Cardiac muscle cell (in vitro differentiated cells and primary cell): Measurements from ENCODE around the gene HYAL4. TPM values are rescaled to one million over a fixed set of nuclear protein-coding genes. Genes with fewer than 3 reads are reported as not detected.

Experiments
- DNase-seq, 2 donors: peaks; one replicate each; pipeline versions ENCODE4 v3.0.0 to v3.0.0-alpha.2; 2010 to 2017; ENCODE audit warnings: low read depth in 1 of 2, low spot score in 1 of 2
- H3K27ac ChIP-seq: fragments of 200-600 bp; sonication (generic); 2 replicates; pipeline ENCODE4 v1.5.1; 2016
- H3K27me3 ChIP-seq: fragments of 200-600 bp; sonication (generic); 2 replicates; pipeline ENCODE4 v1.6.0; 2016; ENCODE audit warnings: control low read depth
- H3K36me3 ChIP-seq: fragments of 200-600 bp; sonication (generic); 2 replicates; pipeline ENCODE4 v1.5.1; 2016; ENCODE audit warnings: control low read depth
- H3K4me1 ChIP-seq: fragments of 200-600 bp; sonication (generic); 2 replicates; pipeline ENCODE4 v1.8.1; 2017; ENCODE audit warnings: low read depth, mild to moderate bottlenecking, mixed run types
- H3K4me3 ChIP-seq: fragments of 200-600 bp; sonication (generic); 2 replicates; pipeline ENCODE4 v1.5.1; 2016; ENCODE audit warnings: mild to moderate bottlenecking
- H3K9me3 ChIP-seq: fragments of 200-600 bp; sonication (generic); 2 replicates; pipeline ENCODE4 v1.5.1; 2017; ENCODE audit warnings: low read depth, mild to moderate bottlenecking, control low read depth
- CTCF ChIP-seq: IDR thresholded peaks from 2 replicates; pipeline ENCODE4 v1.5.1; 2012; ENCODE audit warnings: low read depth, mild to moderate bottlenecking, low read length
- polyA plus RNA-seq: library from polyadenylated mRNA; unstranded; fragments of >200 nt; fragmentation: Nextera tagmentation; extraction: Ambion mirVana; gene quantifications from 2 replicates; pipeline ENCODE4 v1.2.1, GENCODE V29; 2016
- total RNA-seq: library from RNA; depleted of rRNA; stranded (reverse); fragments of >200 nt; gene quantifications from 2 replicates; pipeline ENCODE4 v1.2.3, GENCODE V29; 2016

Gene HYAL4
- total and polyA plus RNA-seq, 2 experiments from 2014 or later = not detected

- Histone ChIP-seq H3K4me1 (no peaks in the 10 kb centered on the region), H3K27ac (no peak overlapping the region), H3K27me3 (no peaks in the 10 kb centered on the region), H3K4me3 (no peak overlapping the region), H3K9me3 (no peaks in the 10 kb centered on the region), H3K36me3 (no peaks in the 10 kb centered on the region)
- no peak for TF ChIP-seq CTCF
- no peak for DNase-seq
These were observed 24.1 kb upstream of the HYAL4 start for GRCh38 chr7:123820864-123821263.

- Histone ChIP-seq H3K4me3 (no peak overlapping the region), H3K4me1 (no peaks in the 10 kb centered on the region), H3K27me3 (no peaks in the 10 kb centered on the region), H3K36me3 (no peaks in the 10 kb centered on the region), H3K27ac (no peak overlapping the region), H3K9me3 (no peaks in the 10 kb centered on the region)
- TF ChIP-seq CTCF = no peak
- DNase-seq = no peak
These were observed 23.6 kb upstream of the HYAL4 start for GRCh38 chr7:123821320-123821719.

- H3K4me3 ChIP-seq = no peak overlapping the region
- H3K27ac ChIP-seq = no peak overlapping the region
- H3K4me1 ChIP-seq = no peaks in the 10 kb centered on the region
- H3K36me3 ChIP-seq = no peaks in the 10 kb centered on the region
- no peak for TF ChIP-seq CTCF
- no peak for DNase-seq
- no peaks in the 10 kb centered on the region for H3K27me3 ChIP-seq
- H3K9me3 ChIP-seq = no peaks in the 10 kb centered on the region
These were observed 20.8 kb upstream of the HYAL4 start for GRCh38 chr7:123823898-123824753.

GRCh38 chr7:123824754-123825067, 20.3 kb upstream of the HYAL4 start:
- H3K9me3 ChIP-seq = no peaks in the 10 kb centered on the region
- no peak overlapping the region for H3K27ac ChIP-seq
- H3K36me3 ChIP-seq = no peaks in the 10 kb centered on the region
- no peaks in the 10 kb centered on the region for H3K4me1 ChIP-seq
- no peaks in the 10 kb centered on the region for H3K27me3 ChIP-seq
- TF ChIP-seq CTCF = no peak
- DNase-seq = no peak
- no peak overlapping the region for H3K4me3 ChIP-seq

GRCh38 chr7:123828805-123829204, 16.2 kb upstream of the HYAL4 start:
- Histone ChIP-seq H3K27ac (no peak overlapping the region), H3K36me3 (no peaks in the 10 kb centered on the region), H3K4me3 (no peak overlapping the region), H3K9me3 (no peaks in the 10 kb centered on the region), H3K27me3 (no peaks in the 10 kb centered on the region), H3K4me1 (no peaks in the 10 kb centered on the region)
- DNase-seq = no peak
- TF ChIP-seq CTCF = no peak
